Measurements from ENCODE around the gene MSI2.
"Not testable (repeated sequence)": the region's sequence is repeated elsewhere in the genome, so short reads cannot be mapped to it uniquely, and the experiment has no call there.

Gene MSI2

GRCh38 chr17:57614742-57615141 is 358.4 kb downstream of the MSI2 start:
- DNase-seq (ENCODE audit: low read depth in 3 of 3), result no peak

GRCh38 chr17:57615836-57616757 is 359.8 kb downstream of the MSI2 start:
- no peak for DNase-seq (ENCODE audit: low read depth in 3 of 3)

GRCh38 chr17:57617218-57617617 is 360.9 kb downstream of the MSI2 start:
- no peak for DNase-seq (ENCODE audit: low read depth in 3 of 3)

- DNase-seq (ENCODE audit: low read depth in 3 of 3), result no peak
These were observed 363.0 kb downstream of the MSI2 start for GRCh38 chr17:57619061-57619937.

- no peak for DNase-seq (ENCODE audit: low read depth in 3 of 3)
These were observed 364.3 kb downstream of the MSI2 start for GRCh38 chr17:57620576-57620975.

- DNase-seq (ENCODE audit: low read depth in 3 of 3), result not testable (repeated sequence)
These were observed 365.5 kb downstream of the MSI2 start for GRCh38 chr17:57621791-57622190.

- DNase-seq (ENCODE audit: low read depth in 3 of 3), result no peak
These were observed 366.0 kb downstream of the MSI2 start for GRCh38 chr17:57622306-57622682.

- no peak for DNase-seq (ENCODE audit: low read depth in 3 of 3)
These were observed 366.5 kb downstream of the MSI2 start for GRCh38 chr17:57622683-57623433.

GRCh38 chr17:57623620-57624019 is 367.3 kb downstream of the MSI2 start:
- no peak for DNase-seq (ENCODE audit: low read depth in 3 of 3)

GRCh38 chr17:57624386-57624785 is 368.1 kb downstream of the MSI2 start:
- DNase-seq (ENCODE audit: low read depth in 3 of 3), result no peak

GRCh38 chr17:57625511-57625910 is 369.2 kb downstream of the MSI2 start:
- DNase-seq (ENCODE audit: low read depth in 3 of 3), result no peak

- DNase-seq (ENCODE audit: low read depth in 3 of 3), result no peak
These were observed 369.6 kb downstream of the MSI2 start for GRCh38 chr17:57625957-57626356.

GRCh38 chr17:57626520-57627210 is 370.3 kb downstream of the MSI2 start:
- no peak for DNase-seq (ENCODE audit: low read depth in 3 of 3)

- no peak for DNase-seq (ENCODE audit: low read depth in 3 of 3)
These were observed 371.3 kb downstream of the MSI2 start for GRCh38 chr17:57627591-57627990.

- DNase-seq (ENCODE audit: low read depth in 3 of 3), result no peak
These were observed 372.1 kb downstream of the MSI2 start for GRCh38 chr17:57628421-57628820.

- DNase-seq (ENCODE audit: low read depth in 3 of 3), result no peak
These were observed 373.1 kb downstream of the MSI2 start for GRCh38 chr17:57629470-57629869.

GRCh38 chr17:57629886-57630285 is 373.6 kb downstream of the MSI2 start:
- no peak for DNase-seq (ENCODE audit: low read depth in 3 of 3)

- no peak for DNase-seq (ENCODE audit: low read depth in 3 of 3)
These were observed 374.4 kb downstream of the MSI2 start for GRCh38 chr17:57630736-57631135.

GRCh38 chr17:57631871-57632270 is 375.5 kb downstream of the MSI2 start:
- DNase-seq (ENCODE audit: low read depth in 3 of 3), result no peak

- no peak for DNase-seq (ENCODE audit: low read depth in 3 of 3)
These were observed 376.0 kb downstream of the MSI2 start for GRCh38 chr17:57632294-57632693.

- no peak for DNase-seq (ENCODE audit: low read depth in 3 of 3)
These were observed 376.9 kb downstream of the MSI2 start for GRCh38 chr17:57633236-57633635.
